HG03175 (cell line): Measurements from ENCODE around the gene NXT1.

Source experiments
- ATAC-seq: cut with Tn5 transposase; IDR thresholded peaks from one replicate; pipeline ENCODE4 v1.9.1; 2021; ENCODE audit warnings: mild to moderate bottlenecking, moderate library complexity; ENCODE audit not compliant: unreplicated experiment

NXT1 gene

GRCh38 chr20:23386304-23387117 lies 35.9 kb downstream of the NXT1 start:
- no peak for ATAC-seq

- ATAC-seq: no peak
Measured at GRCh38 chr20:23387118-23387443, 36.5 kb downstream of the NXT1 start.

GRCh38 chr20:23390091-23390774 lies 39.6 kb downstream of the NXT1 start:
- no peak for ATAC-seq

GRCh38 chr20:23391707-23392310 lies 41.2 kb downstream of the NXT1 start:
- ATAC-seq: no peak

GRCh38 chr20:23393996-23394775 lies 43.6 kb downstream of the NXT1 start:
- no peak for ATAC-seq

GRCh38 chr20:23396950-23397627 lies 46.5 kb downstream of the NXT1 start:
- no peak for ATAC-seq

GRCh38 chr20:23397961-23398360 lies 47.4 kb downstream of the NXT1 start:
- no peak for ATAC-seq

- ATAC-seq: peak; percentile 90
Measured at GRCh38 chr20:23399568-23400241, 49.1 kb downstream of the NXT1 start.

- no peak for ATAC-seq
Measured at GRCh38 chr20:23401051-23401450, 50.5 kb downstream of the NXT1 start.

GRCh38 chr20:23403751-23404150 lies 53.2 kb downstream of the NXT1 start:
- ATAC-seq: no peak

- no peak for ATAC-seq
Measured at GRCh38 chr20:23404196-23404595, 53.6 kb downstream of the NXT1 start.
